Mesenchymal stem cell (in vitro differentiated cells and primary cell): Measurements from ENCODE around the gene STK11.

Source experiments
- DNase-seq: peaks from one replicate; pipeline ENCODE4 v3.0.0-alpha.2; 2013
- H2AFZ ChIP-seq: one replicate; pipeline ENCODE4 v1.6.1; 2013; ENCODE audit warnings: low read depth, mild to moderate bottlenecking, control low read depth, inconsistent platforms, low read length, moderate library complexity
- H2AK5ac ChIP-seq: 2 replicates; pipeline ENCODE4 v1.6.1; 2013; ENCODE audit warnings: low read length, moderate library complexity, mild to moderate bottlenecking, inconsistent platforms; ENCODE audit not compliant: severe bottlenecking
- H2BK120ac ChIP-seq: one replicate; pipeline ENCODE4 v1.6.1; 2013; ENCODE audit warnings: low read depth, mild to moderate bottlenecking, inconsistent platforms, low read length, moderate library complexity
- H2BK12ac ChIP-seq, 2 experiments: one replicate each; pipeline ENCODE4 v1.6.1; 2013; ENCODE audit warnings: inconsistent platforms in 2 of 2, low read length in 2 of 2, mild to moderate bottlenecking in 2 of 2, moderate library complexity in 2 of 2, control low read depth in 1 of 2
- H2BK15ac ChIP-seq: one replicate; pipeline ENCODE4 v1.6.1; 2013; ENCODE audit warnings: mild to moderate bottlenecking, low read depth, inconsistent platforms; ENCODE audit not compliant: poor library complexity, severe bottlenecking
- H2BK5ac ChIP-seq: 2 replicates; pipeline ENCODE4 v1.6.1; 2013; ENCODE audit warnings: low read depth, mild to moderate bottlenecking, low read length, control low read depth, inconsistent platforms; ENCODE audit not compliant: poor library complexity, severe bottlenecking
- H3K14ac ChIP-seq, 2 experiments: one replicate each; pipeline ENCODE4 v1.6.1; 2013; ENCODE audit warnings: inconsistent platforms in 2 of 2, low read length in 2 of 2, control low read depth in 1 of 2, mild to moderate bottlenecking in 1 of 2, moderate library complexity in 1 of 2
- H3K18ac ChIP-seq, 2 experiments: one replicate each; pipeline ENCODE4 v1.6.1; 2013; ENCODE audit warnings: inconsistent platforms in 2 of 2, low read length in 2 of 2, control low read depth in 1 of 2, low read depth in 1 of 2, mild to moderate bottlenecking in 1 of 2
- H3K23ac ChIP-seq, 2 experiments: one replicate each; pipeline ENCODE4 v1.6.1; 2013; ENCODE audit warnings: inconsistent platforms in 2 of 2, low read length in 2 of 2, mild to moderate bottlenecking in 2 of 2, moderate library complexity in 2 of 2, control low read depth in 1 of 2
- H3K27ac ChIP-seq: 2 replicates; pipeline ENCODE4 v1.5.1; 2013; ENCODE audit warnings: mild to moderate bottlenecking, moderate library complexity, low read length, control low read depth, inconsistent platforms; ENCODE audit not compliant: poor library complexity, severe bottlenecking
- H3K27me3 ChIP-seq, 2 experiments: 2 replicates each; pipeline versions ENCODE4 v1.6.1 to v1.7.0; 2013; ENCODE audit warnings: low read length in 2 of 2, mild to moderate bottlenecking in 2 of 2, moderate library complexity in 2 of 2, control low read depth in 1 of 2, inconsistent platforms in 1 of 2; ENCODE audit not compliant: control insufficient read depth in 1 of 2, insufficient read depth in 1 of 2
- H3K36me3 ChIP-seq, 2 experiments: 2 replicates each; pipeline versions ENCODE4 v1.6.1 to v1.7.0; 2013; ENCODE audit warnings: low read length in 2 of 2, control low read depth in 1 of 2, inconsistent platforms in 1 of 2, low read depth in 1 of 2, mild to moderate bottlenecking in 1 of 2; ENCODE audit not compliant: insufficient read depth in 2 of 2, control insufficient read depth in 1 of 2
- H3K4ac ChIP-seq, 2 experiments: one replicate each; pipeline ENCODE4 v1.6.1; 2013; ENCODE audit warnings: inconsistent platforms in 2 of 2, low read length in 2 of 2, mild to moderate bottlenecking in 2 of 2, moderate library complexity in 2 of 2, control low read depth in 1 of 2, low read depth in 1 of 2
- H3K4me1 ChIP-seq: 2 replicates; pipeline ENCODE4 v1.6.1; 2013; ENCODE audit warnings: low read depth, low read length, control low read depth; ENCODE audit not compliant: control insufficient read depth, insufficient read depth
- H3K4me2 ChIP-seq: 2 replicates; pipeline ENCODE4 v1.6.1; 2013; ENCODE audit warnings: low read length, mild to moderate bottlenecking, inconsistent platforms; ENCODE audit not compliant: poor library complexity, severe bottlenecking
- H3K4me3 ChIP-seq, 2 experiments: 2 replicates each; pipeline versions ENCODE4 v1.5.1 to v1.7.0; 2013; ENCODE audit warnings: low read length in 2 of 2, mild to moderate bottlenecking in 2 of 2, control low read depth in 1 of 2, low read depth in 1 of 2; ENCODE audit not compliant: insufficient read depth in 1 of 2
- H3K79me1 ChIP-seq: replicated peaks from 2 replicates; pipeline ENCODE4 v1.6.1; 2013; ENCODE audit warnings: mild to moderate bottlenecking, control low read depth, low read length, inconsistent platforms; ENCODE audit not compliant: poor library complexity, severe bottlenecking
- H3K9ac ChIP-seq: 2 replicates; pipeline ENCODE4 v1.7.0; 2013; ENCODE audit warnings: mild to moderate bottlenecking, low read length, moderate library complexity
- H3K9me3 ChIP-seq: 2 replicates; pipeline ENCODE4 v1.7.0; 2013; ENCODE audit warnings: mild to moderate bottlenecking, low read length; ENCODE audit not compliant: control insufficient read depth
- H4K8ac ChIP-seq: one replicate; pipeline ENCODE4 v1.6.1; 2013; ENCODE audit warnings: inconsistent platforms, mild to moderate bottlenecking, low read length, moderate library complexity
- H4K91ac ChIP-seq: one replicate; pipeline ENCODE4 v1.6.1; 2013; ENCODE audit warnings: mild to moderate bottlenecking, low read length, inconsistent platforms
- WGBS: methylation state at CpG from one replicate; pipeline ENCODE4 v1.1.7; 2013; ENCODE audit warnings: mixed read lengths; 5-methylcytosine and 5-hydroxymethylcytosine counted together

STK11 gene

DNA sequence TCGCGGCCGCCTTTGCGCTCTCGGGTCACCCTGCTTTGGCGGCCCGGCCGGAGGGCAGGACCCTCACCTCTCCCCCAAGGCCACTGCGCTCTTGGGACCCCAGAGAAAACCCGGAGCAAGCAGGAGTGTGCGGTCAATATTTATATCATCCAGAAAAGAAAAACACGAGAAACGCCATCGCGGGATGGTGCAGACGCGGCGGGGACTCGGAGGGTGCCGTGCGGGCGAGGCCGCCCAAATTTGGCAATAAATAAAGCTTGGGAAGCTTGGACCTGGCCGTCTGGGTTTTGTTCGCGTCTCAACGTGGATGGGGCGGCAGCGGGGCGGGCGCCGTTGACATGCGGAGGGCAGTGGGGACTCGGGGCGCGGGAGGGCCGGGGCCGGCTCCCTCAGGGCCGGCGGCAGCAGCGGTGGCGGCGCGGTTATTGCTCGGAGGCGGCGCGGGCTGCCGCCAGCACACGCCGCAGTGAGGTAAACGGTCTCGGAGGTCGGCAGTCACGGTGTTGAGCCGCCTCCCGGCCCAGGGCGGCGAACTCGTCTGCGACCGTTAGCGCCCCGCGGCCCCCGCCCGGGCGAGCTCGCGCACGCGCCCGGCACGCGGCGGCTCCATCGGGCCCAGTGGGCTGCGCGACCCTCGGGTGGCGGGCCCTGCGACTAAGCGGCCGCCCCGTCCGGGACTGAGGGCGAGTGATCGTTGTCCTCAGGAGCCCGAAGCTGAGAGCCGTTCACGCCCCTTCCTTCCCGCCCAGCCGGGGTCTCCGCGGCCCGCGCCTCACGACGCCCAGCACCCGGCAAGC is 22.8 kb downstream of the STK11 start:
- H2BK120ac ChIP-seq = no peak overlapping the region
- H2BK12ac ChIP-seq = no peak overlapping the region
- no peak overlapping the region for H3K27ac ChIP-seq
- DNase-seq = no peak
- no peak overlapping the region for H2BK15ac ChIP-seq
- H3K36me3 ChIP-seq = peaks cover 8 to 93% of the 10 kb centered on the region in 2 experiments
- peaks cover 50% of the 10 kb centered on the region for H3K4me1 ChIP-seq
- no peak overlapping the region for H3K18ac ChIP-seq
- H4K91ac ChIP-seq = no peak overlapping the region
- no peak overlapping the region for H2AK5ac ChIP-seq
- no peak overlapping the region for H3K4me3 ChIP-seq
- H3K14ac ChIP-seq = no peak overlapping the region
- H3K4me2 ChIP-seq = no peak overlapping the region
- no peak overlapping the region for H2AFZ ChIP-seq
- H3K4ac ChIP-seq = no peak overlapping the region
- no peak overlapping the region for H3K23ac ChIP-seq
- no peak overlapping the region for H4K8ac ChIP-seq
- no peak overlapping the region for H2BK5ac ChIP-seq
- no peaks in the 10 kb centered on the region for H3K9me3 ChIP-seq
- no peaks in the 10 kb centered on the region for H3K27me3 ChIP-seq
- H3K9ac ChIP-seq = no peak overlapping the region
- H3K79me1 ChIP-seq = peaks cover 23% of the 10 kb centered on the region
- 98% methylated on average over 92 of the region's 100 CpGs for WGBS

DNA sequence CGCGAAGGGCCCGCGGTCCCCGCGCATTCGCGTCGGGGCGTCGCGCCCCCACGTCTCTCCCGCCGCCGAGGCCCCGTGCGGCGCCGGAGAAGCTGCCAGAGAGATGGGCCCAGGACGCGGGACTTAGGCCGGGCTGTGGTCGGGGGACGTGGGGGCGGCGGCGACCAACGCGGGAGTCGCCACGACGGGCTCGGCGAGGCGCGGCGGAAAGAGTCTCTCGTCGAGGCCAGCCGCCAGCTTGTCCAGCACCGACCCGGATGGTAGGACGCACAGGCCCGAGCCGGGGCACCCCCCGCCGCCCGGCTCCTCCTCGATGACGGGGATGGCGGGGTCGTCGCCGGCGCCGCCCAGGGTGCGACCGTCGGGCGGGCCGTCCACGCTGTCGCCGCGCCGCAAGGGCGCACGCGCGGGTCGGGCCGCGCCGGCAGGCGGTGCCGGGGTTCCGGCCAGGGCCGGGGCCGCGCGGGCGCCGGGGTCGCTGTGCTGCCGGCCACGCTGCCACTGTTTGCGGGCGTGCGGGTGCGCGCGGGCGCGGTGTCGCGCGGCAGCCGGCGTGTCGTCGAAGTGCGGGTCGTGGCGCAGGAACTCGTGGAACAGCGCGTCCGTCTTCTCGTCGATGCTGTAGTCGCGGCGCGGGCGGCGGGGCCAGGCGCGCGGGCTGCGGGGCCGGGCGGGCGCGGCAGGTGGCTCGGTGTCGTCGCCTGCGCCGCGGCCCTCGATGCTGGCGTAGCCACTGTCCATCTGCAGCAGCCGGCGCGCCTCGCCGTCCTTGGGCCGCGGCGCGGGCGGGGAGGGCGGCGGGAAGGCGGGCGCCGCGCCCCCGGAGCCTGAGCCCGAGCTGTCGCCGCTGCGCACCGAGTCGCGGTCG is 23.7 kb downstream of the STK11 start:
- WGBS = 97% methylated on average over 142 of the region's 158 CpGs
- DNase-seq = no peak
- H4K8ac ChIP-seq = no peak overlapping the region
- H2BK120ac ChIP-seq = no peak overlapping the region
- no peak overlapping the region for H3K4ac ChIP-seq
- H2AFZ ChIP-seq = no peak overlapping the region
- H3K27ac ChIP-seq = no peak overlapping the region
- no peaks in the 10 kb centered on the region for H3K9me3 ChIP-seq
- no peaks in the 10 kb centered on the region for H3K27me3 ChIP-seq
- H3K36me3 ChIP-seq = peaks cover 9 to 93% of the 10 kb centered on the region in 2 experiments
- no peak overlapping the region for H3K14ac ChIP-seq
- peaks cover 47% of the 10 kb centered on the region for H3K4me1 ChIP-seq
- peaks cover 23% of the 10 kb centered on the region for H3K79me1 ChIP-seq
- no peak overlapping the region for H2BK5ac ChIP-seq
- no peak overlapping the region for H3K18ac ChIP-seq
- no peak overlapping the region for H2BK15ac ChIP-seq
- no peak overlapping the region for H4K91ac ChIP-seq
- no peak overlapping the region for H2BK12ac ChIP-seq
- no peak overlapping the region for H3K4me2 ChIP-seq
- no peak overlapping the region for H3K9ac ChIP-seq
- no peak overlapping the region for H3K4me3 ChIP-seq
- H2AK5ac ChIP-seq = no peak overlapping the region
- no peak overlapping the region for H3K23ac ChIP-seq

DNA sequence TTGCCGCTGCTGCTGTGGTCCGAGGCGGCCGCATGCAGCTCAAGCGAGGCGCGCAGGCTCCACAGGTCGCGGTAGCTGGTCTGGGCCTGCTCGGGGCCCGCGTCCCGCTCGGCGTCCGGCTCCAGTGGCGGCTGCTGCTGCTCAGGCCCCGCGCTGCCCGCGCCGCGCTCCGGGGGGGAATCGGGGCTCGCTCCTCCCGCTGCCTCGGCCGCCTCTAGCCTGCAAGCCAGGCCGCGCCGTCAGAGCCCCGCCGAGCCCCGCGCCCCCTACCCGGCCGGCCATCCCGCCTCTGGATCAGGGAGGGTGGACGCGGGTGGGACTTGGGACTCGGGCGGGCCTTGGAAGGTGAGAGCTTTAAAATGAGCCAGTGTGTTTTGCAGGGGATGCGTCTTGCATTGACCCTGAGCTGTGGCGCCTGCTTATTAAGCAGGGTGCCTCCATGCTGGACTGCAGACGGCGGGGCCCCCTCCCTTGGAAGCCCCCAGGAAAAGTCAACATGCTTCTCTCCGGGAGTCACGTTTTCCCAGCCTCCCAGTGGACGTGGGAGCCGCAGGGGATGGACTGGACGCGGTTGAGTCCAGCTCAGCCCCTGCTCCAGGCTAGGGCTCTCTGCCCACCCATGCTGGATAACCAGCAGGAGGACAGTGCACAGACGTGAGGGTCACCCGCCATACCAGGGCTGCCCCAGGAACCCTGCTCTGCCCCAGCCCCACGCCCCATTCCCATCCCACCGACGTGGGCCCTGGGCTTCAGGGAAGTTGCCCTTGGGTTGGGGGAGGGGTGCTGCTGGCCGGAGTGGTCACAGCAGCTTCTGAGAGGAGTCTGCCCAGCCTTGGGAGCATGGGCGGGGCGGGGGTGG is 24.6 kb downstream of the STK11 start:
- no peaks in the 10 kb centered on the region for H3K9me3 ChIP-seq
- H3K27ac ChIP-seq = no peak overlapping the region
- H2AFZ ChIP-seq = no peak overlapping the region
- H3K9ac ChIP-seq = no peak overlapping the region
- H3K4me2 ChIP-seq = no peak overlapping the region
- H3K27me3 ChIP-seq = no peaks in the 10 kb centered on the region
- DNase-seq = no peak
- no peak overlapping the region for H3K14ac ChIP-seq
- H3K36me3 ChIP-seq = peaks cover 14 to 94% of the 10 kb centered on the region in 2 experiments
- no peak overlapping the region for H3K4ac ChIP-seq
- no peak overlapping the region for H2BK120ac ChIP-seq
- H2BK12ac ChIP-seq = no peak overlapping the region
- H3K23ac ChIP-seq = no peak overlapping the region
- peaks cover 22% of the 10 kb centered on the region for H3K79me1 ChIP-seq
- no peak overlapping the region for H2AK5ac ChIP-seq
- no peak overlapping the region for H2BK15ac ChIP-seq
- no peak overlapping the region for H3K4me3 ChIP-seq
- H2BK5ac ChIP-seq = no peak overlapping the region
- WGBS = 95% methylated on average over 52 of the region's 61 CpGs
- H4K91ac ChIP-seq = no peak overlapping the region
- no peak overlapping the region for H3K18ac ChIP-seq
- H4K8ac ChIP-seq = no peak overlapping the region
- peaks cover 39% of the 10 kb centered on the region for H3K4me1 ChIP-seq
